ENCODE measurements around the gene TPH1.

Gene TPH1

DNA sequence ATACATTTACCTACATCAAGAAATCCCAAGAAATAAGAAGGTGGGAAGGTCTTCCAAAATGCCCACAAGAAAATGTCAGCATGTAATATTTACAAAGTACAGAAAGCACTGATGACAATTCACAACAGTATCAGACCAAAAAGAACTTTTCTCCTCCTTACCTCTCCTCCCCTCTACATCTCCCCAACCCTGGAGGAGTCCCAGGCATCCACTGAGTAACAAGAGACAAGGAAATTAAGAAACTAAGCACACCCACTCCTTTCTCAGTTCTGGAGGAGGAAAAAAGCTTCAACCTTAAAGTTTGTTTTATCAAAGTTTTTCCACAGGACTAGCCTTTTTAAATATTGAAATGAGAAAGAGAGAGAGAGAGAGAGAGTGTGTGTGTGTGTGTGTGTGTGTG, 31.2 kb downstream of the TPH1 start:
- Histone ChIP-seq H3K27me3 (ENCODE audit: insufficient read depth, poor library complexity, severe bottlenecking) (no peaks in the 10 kb centered on the region), H3K4me3 (replicated peaks; ENCODE audit: insufficient read depth, low read length) (no peak overlapping the region), H3K27ac (replicated peaks) (no peak overlapping the region)
- TF ChIP-seq SPI1 (IDR thresholded peaks at IDR 0.05; ENCODE audit: borderline replicate concordance, low read depth) (no peak), POLR2AphosphoS5 (IDR thresholded peaks at IDR 0.05; ENCODE audit: low read depth) (no peak), GABPA (IDR thresholded peaks at IDR 0.05; ENCODE audit: low read depth) (no peak)
- TF ChIP-seq, protein P1, sequence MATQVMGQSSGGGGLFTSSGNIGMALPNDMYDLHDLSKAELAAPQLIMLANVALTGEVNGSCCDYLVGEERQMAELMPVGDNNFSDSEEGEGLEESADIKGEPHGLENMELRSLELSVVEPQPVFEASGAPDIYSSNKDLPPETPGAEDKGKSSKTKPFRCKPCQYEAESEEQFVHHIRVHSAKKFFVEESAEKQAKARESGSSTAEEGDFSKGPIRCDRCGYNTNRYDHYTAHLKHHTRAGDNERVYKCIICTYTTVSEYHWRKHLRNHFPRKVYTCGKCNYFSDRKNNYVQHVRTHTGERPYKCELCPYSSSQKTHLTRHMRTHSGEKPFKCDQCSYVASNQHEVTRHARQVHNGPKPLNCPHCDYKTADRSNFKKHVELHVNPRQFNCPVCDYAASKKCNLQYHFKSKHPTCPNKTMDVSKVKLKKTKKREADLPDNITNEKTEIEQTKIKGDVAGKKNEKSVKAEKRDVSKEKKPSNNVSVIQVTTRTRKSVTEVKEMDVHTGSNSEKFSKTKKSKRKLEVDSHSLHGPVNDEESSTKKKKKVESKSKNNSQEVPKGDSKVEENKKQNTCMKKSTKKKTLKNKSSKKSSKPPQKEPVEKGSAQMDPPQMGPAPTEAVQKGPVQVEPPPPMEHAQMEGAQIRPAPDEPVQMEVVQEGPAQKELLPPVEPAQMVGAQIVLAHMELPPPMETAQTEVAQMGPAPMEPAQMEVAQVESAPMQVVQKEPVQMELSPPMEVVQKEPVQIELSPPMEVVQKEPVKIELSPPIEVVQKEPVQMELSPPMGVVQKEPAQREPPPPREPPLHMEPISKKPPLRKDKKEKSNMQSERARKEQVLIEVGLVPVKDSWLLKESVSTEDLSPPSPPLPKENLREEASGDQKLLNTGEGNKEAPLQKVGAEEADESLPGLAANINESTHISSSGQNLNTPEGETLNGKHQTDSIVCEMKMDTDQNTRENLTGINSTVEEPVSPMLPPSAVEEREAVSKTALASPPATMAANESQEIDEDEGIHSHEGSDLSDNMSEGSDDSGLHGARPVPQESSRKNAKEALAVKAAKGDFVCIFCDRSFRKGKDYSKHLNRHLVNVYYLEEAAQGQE (IDR thresholded peaks at IDR 0.05; ENCODE audit: insufficient replicate concordance, low read depth), result no peak
- TF ChIP-seq, protein P2, sequence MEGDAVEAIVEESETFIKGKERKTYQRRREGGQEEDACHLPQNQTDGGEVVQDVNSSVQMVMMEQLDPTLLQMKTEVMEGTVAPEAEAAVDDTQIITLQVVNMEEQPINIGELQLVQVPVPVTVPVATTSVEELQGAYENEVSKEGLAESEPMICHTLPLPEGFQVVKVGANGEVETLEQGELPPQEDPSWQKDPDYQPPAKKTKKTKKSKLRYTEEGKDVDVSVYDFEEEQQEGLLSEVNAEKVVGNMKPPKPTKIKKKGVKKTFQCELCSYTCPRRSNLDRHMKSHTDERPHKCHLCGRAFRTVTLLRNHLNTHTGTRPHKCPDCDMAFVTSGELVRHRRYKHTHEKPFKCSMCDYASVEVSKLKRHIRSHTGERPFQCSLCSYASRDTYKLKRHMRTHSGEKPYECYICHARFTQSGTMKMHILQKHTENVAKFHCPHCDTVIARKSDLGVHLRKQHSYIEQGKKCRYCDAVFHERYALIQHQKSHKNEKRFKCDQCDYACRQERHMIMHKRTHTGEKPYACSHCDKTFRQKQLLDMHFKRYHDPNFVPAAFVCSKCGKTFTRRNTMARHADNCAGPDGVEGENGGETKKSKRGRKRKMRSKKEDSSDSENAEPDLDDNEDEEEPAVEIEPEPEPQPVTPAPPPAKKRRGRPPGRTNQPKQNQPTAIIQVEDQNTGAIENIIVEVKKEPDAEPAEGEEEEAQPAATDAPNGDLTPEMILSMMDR (IDR thresholded peaks at IDR 0.05; ENCODE audit: insufficient read depth, low read length), result no peak
- no peak for DNase-seq (ENCODE audit: low read depth in 1 of 2, low spot score in 1 of 2)

DNA sequence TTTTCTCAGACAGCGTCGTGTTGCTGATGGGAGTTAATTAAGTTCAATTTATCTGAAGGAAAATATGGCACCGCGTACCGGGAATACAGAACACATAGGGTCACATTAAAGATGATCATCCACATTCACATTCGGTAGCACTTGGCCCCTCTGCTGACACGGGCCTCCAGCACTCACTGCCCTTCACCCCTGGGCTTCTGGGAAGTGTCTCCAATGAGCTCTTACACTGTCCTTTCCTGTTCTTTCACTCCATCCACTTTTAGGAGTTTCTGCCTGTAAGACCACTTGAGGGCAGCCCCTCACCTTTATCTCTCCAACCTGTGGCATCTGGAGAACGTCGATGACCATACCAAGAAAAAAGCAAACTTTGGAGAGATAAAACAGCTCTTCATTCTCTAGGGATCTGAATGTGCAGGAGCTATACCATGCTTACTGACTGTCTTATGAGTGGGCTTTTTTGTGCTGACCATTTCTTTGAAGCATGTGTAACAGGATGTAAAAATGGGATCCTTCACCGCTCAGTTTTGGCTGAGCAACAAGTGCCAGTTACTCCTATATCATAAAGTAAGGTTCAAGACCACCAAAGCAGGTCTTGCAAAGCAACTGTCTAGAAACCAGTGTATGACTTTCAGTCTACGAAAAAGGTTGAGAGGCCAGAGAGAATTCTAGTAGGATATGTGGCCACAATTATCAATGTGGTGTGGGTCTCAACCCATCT, 32.1 kb downstream of the TPH1 start:
- DNase-seq (ENCODE audit: low read depth in 1 of 2, low spot score in 1 of 2), result no peak

DNA sequence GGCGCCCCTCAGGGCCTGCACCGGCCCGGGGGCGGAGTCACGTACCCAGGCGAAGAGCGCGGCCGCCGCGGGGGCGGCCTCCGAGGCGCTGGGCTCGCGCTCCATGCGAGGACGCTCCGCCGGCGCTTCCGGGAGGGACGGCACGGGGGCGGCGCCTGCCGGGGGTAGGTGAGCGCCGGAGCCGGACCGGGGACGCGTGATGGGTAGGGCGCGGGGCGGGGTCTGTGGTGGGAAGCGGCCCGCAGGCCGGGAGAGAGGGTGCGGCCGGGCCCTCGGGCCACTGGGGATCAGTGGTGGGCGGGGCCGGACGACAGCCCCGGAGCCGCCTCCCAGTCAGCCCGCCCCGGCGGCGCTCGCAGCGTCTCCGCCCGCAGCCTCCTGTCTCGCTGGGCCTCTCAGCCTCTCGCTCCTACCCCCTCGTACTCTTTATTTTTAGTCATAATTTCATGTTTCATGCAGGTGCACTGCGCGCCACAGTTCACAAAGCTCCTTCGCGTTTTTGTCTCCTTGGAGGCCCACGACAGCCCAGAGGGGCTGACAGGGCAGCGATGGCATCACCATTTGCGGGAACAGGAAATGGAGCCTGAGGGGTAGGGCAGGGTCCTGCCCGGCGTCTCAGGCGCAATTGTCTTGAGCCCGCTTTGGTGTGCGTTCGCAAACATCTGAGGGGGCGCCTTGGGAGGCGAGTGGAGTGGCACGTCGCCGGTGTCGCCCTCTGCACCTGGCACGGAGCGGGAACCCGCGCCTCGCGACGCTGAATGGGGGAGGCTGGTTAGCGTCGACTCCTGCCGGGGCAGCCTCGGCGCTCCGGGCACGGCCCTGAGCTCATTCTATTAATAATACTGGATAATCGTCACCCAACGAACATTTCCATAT, 32.9 kb downstream of the TPH1 start, which contains the start of gene SERGEF:
Gene SERGEF (minus strand): TSS at position 142 of the 876 bp plus-strand sequence. CDS start 37 bp downstream, at position 105.
- Histone ChIP-seq H3K27ac (replicated peaks) (peak within 1 kb of the TSS; percentile 60), H3K27me3 (ENCODE audit: insufficient read depth, poor library complexity, severe bottlenecking) (no peaks in the 10 kb centered on the region), H3K4me3 (replicated peaks; ENCODE audit: insufficient read depth, low read length) (peak within 1 kb of the TSS; percentile 61)
- TF ChIP-seq, protein P2 (IDR thresholded peaks at IDR 0.05; ENCODE audit: insufficient read depth, low read length), result no peak
- TF ChIP-seq GABPA (IDR thresholded peaks at IDR 0.05; ENCODE audit: low read depth), result no peak
- TF ChIP-seq SPI1 (IDR thresholded peaks at IDR 0.05; ENCODE audit: borderline replicate concordance, low read depth), result no peak
- TF ChIP-seq, protein P1 (IDR thresholded peaks at IDR 0.05; ENCODE audit: insufficient replicate concordance, low read depth), result no peak
- TF ChIP-seq POLR2AphosphoS5 (IDR thresholded peaks at IDR 0.05; ENCODE audit: low read depth), result peak; percentile 76
- DNase-seq (ENCODE audit: low read depth in 1 of 2, low spot score in 1 of 2), result peak; percentile 81 to 94

More for the DNA sequence above, 32.1 kb downstream of the TPH1 start:
- Histone ChIP-seq H3K4me3 (replicated peaks; ENCODE audit: insufficient read depth, low read length) (peak overlapping the region; percentile 61), H3K27me3 (ENCODE audit: insufficient read depth, poor library complexity, severe bottlenecking) (no peaks in the 10 kb centered on the region), H3K27ac (replicated peaks) (peak overlapping the region; percentile 60; the same call in 1 of the 2 replicates)
- no peak for TF ChIP-seq SPI1 (IDR thresholded peaks at IDR 0.05; ENCODE audit: borderline replicate concordance, low read depth)
- TF ChIP-seq, protein P2 (IDR thresholded peaks at IDR 0.05; ENCODE audit: insufficient read depth, low read length), result no peak
- no peak for TF ChIP-seq POLR2AphosphoS5 (IDR thresholded peaks at IDR 0.05; ENCODE audit: low read depth)
- TF ChIP-seq, protein P1 (IDR thresholded peaks at IDR 0.05; ENCODE audit: insufficient replicate concordance, low read depth), result no peak
- no peak for TF ChIP-seq GABPA (IDR thresholded peaks at IDR 0.05; ENCODE audit: low read depth)

Measured in HL-60 (cell line).